Epithelial cell of esophagus (primary cell): ENCODE results near the gene CLRN2.

Experiments used
- DNase-seq: peaks from one replicate; pipeline ENCODE4 v3.0.0; 2010; ENCODE audit warnings: low read depth
- H3K4me3 ChIP-seq: 2 replicates; pipeline ENCODE4 v1.5.1; 2011; ENCODE audit warnings: mild to moderate bottlenecking, low read length, control low read depth
- CTCF ChIP-seq: IDR thresholded peaks from 2 replicates; pipeline ENCODE4 v1.5.1; 2011; ENCODE audit warnings: low read depth, mild to moderate bottlenecking, low read length, control low read depth, inconsistent platforms; ENCODE audit not compliant: insufficient read depth; ENCODE audit errors: missing control alignments

CLRN2 gene

GRCh38 chr4:17554568-17554967 lies 39.6 kb downstream of the CLRN2 start:
- TF ChIP-seq CTCF: no peak
- DNase-seq: no peak

GRCh38 chr4:17556498-17556897 lies 41.5 kb downstream of the CLRN2 start:
- H3K4me3 ChIP-seq: no peak overlapping the region
- DNase-seq: no peak
- no peak for TF ChIP-seq CTCF

More at GRCh38 chr4:17554568-17554967, 39.6 kb downstream of the CLRN2 start:
- H3K4me3 ChIP-seq: no peak overlapping the region

- no peak overlapping the region for H3K4me3 ChIP-seq
- peak; percentile 45 for DNase-seq
- TF ChIP-seq CTCF: no peak
Observed at GRCh38 chr4:17557880-17558279, 42.9 kb downstream of the CLRN2 start.

- no peak for DNase-seq
- no peak overlapping the region for H3K4me3 ChIP-seq
- TF ChIP-seq CTCF: no peak
Observed at GRCh38 chr4:17558941-17559708, 44.2 kb downstream of the CLRN2 start.

- H3K4me3 ChIP-seq: no peak overlapping the region
- no peak for DNase-seq
- no peak for TF ChIP-seq CTCF
Observed at GRCh38 chr4:17559709-17560048, 44.7 kb downstream of the CLRN2 start.

- no peak overlapping the region for H3K4me3 ChIP-seq
- no peak for TF ChIP-seq CTCF
- no peak for DNase-seq
Observed at GRCh38 chr4:17560065-17560673, 45.2 kb downstream of the CLRN2 start.

GRCh38 chr4:17561195-17561909 lies 46.4 kb downstream of the CLRN2 start:
- DNase-seq: peak; percentile 76
- no peak overlapping the region for H3K4me3 ChIP-seq

More at GRCh38 chr4:17561195-17561909, 46.4 kb downstream of the CLRN2 start:
- TF ChIP-seq CTCF: no peak
